PFSK-1 (cell line): ENCODE data around the gene TMEM245.

Experiments
- POLR2AphosphoS5 ChIP-seq: IDR thresholded peaks from 2 replicates; pipeline ENCODE4 v1.6.1; 2012; ENCODE audit warnings: low read depth, mild to moderate bottlenecking, control low read depth, low read length, moderate library complexity
- REST ChIP-seq, 2 experiments: IDR thresholded peaks; 2 replicates each; pipeline versions ENCODE4 v1.6.1 to v1.8.0; 2011 to 2012; ENCODE audit warnings: low read depth in 2 of 2, low read length in 2 of 2, control low read depth in 1 of 2, inconsistent platforms in 1 of 2, mild to moderate bottlenecking in 1 of 2, moderate library complexity in 1 of 2; ENCODE audit not compliant: insufficient read depth in 1 of 2
- TAF1 ChIP-seq: IDR thresholded peaks from 2 replicates; pipeline ENCODE4 v1.6.1; 2012; ENCODE audit warnings: low read length, control low read depth, borderline replicate concordance; ENCODE audit not compliant: insufficient read depth

- TF ChIP-seq POLR2AphosphoS5 (no peak), TAF1 (no peak), REST (IDR thresholded peaks at IDR 0.05; ENCODE audit: insufficient read depth in 1 of 2, low read depth in 2 of 2, low read length in 2 of 2) (no peak)
Measured at GRCh38 chr9:108973895-108974294, 145.9 kb downstream of the TMEM245 start.
